ENCODE data around the gene SCN9A. TPM values are rescaled to one million over a fixed set of nuclear protein-coding genes. Genes with fewer than 3 reads are reported as not detected.

The SCN9A gene
- total RNA-seq, 1 experiment from 2014 or later = not detected

- no peak overlapping the region for H3K4me2 ChIP-seq (ENCODE audit: low read depth, low read length, poor library complexity, severe bottlenecking)
- no peak overlapping the region for H3K4me3 ChIP-seq (ENCODE audit: low read length)
- H3K9me3 ChIP-seq (ENCODE audit: low read length) = no peaks in the 10 kb centered on the region
- no peaks in the 10 kb centered on the region for H3K79me2 ChIP-seq (ENCODE audit: low read length)
- H3K4me1 ChIP-seq (ENCODE audit: low read length) = no peaks in the 10 kb centered on the region
- no peaks in the 10 kb centered on the region for H3K27me3 ChIP-seq (ENCODE audit: low read length)
- H3K9me2 ChIP-seq (replicated peaks; ENCODE audit: insufficient read depth, low read length) = no peaks in the 10 kb centered on the region
- H3K36me3 ChIP-seq (ENCODE audit: insufficient read depth, low read length) = no peaks in the 10 kb centered on the region
- no peaks in the 10 kb centered on the region for H4K20me1 ChIP-seq (ENCODE audit: insufficient read depth, low read depth, low read length)
- no peak overlapping the region for H3K9ac ChIP-seq (ENCODE audit: low read length)
- no peak for DNase-seq
- no peak overlapping the region for H3K27ac ChIP-seq (ENCODE audit: low read length)
- no peak overlapping the region for H2AFZ ChIP-seq (ENCODE audit: low read length)
These were observed 40.5 kb downstream of the SCN9A start for GRCh38 chr2:166335284-166335683.

- Histone ChIP-seq H3K9ac (ENCODE audit: low read length) (no peak overlapping the region), H3K27me3 (ENCODE audit: low read length) (no peaks in the 10 kb centered on the region), H3K4me1 (ENCODE audit: low read length) (no peaks in the 10 kb centered on the region), H4K20me1 (ENCODE audit: insufficient read depth, low read depth, low read length) (no peaks in the 10 kb centered on the region), H3K9me3 (ENCODE audit: low read length) (no peaks in the 10 kb centered on the region), H3K9me2 (replicated peaks; ENCODE audit: insufficient read depth, low read length) (no peaks in the 10 kb centered on the region), H3K36me3 (ENCODE audit: insufficient read depth, low read length) (no peaks in the 10 kb centered on the region), H3K27ac (ENCODE audit: low read length) (no peak overlapping the region), H2AFZ (ENCODE audit: low read length) (no peak overlapping the region), H3K79me2 (ENCODE audit: low read length) (no peaks in the 10 kb centered on the region), H3K4me2 (ENCODE audit: low read depth, low read length, poor library complexity, severe bottlenecking) (no peak overlapping the region), H3K4me3 (ENCODE audit: low read length) (no peak overlapping the region)
- no peak for DNase-seq
These were observed 40.9 kb downstream of the SCN9A start for GRCh38 chr2:166334805-166335204.

- H3K36me3 ChIP-seq (ENCODE audit: insufficient read depth, low read length) = no peaks in the 10 kb centered on the region
- no peak for DNase-seq
- H3K9me3 ChIP-seq (ENCODE audit: low read length) = no peaks in the 10 kb centered on the region
- no peak overlapping the region for H3K27ac ChIP-seq (ENCODE audit: low read length)
- H3K79me2 ChIP-seq (ENCODE audit: low read length) = no peaks in the 10 kb centered on the region
- no peak overlapping the region for H3K4me3 ChIP-seq (ENCODE audit: low read length)
- H2AFZ ChIP-seq (ENCODE audit: low read length) = no peak overlapping the region
- no peak overlapping the region for H3K4me2 ChIP-seq (ENCODE audit: low read depth, low read length, poor library complexity, severe bottlenecking)
- H4K20me1 ChIP-seq (ENCODE audit: insufficient read depth, low read depth, low read length) = no peaks in the 10 kb centered on the region
- no peaks in the 10 kb centered on the region for H3K27me3 ChIP-seq (ENCODE audit: low read length)
- no peaks in the 10 kb centered on the region for H3K9me2 ChIP-seq (replicated peaks; ENCODE audit: insufficient read depth, low read length)
- no peaks in the 10 kb centered on the region for H3K4me1 ChIP-seq (ENCODE audit: low read length)
- H3K9ac ChIP-seq (ENCODE audit: low read length) = no peak overlapping the region
These were observed 41.9 kb downstream of the SCN9A start for GRCh38 chr2:166333801-166334200.

GRCh38 chr2:166332106-166332505, 43.6 kb downstream of the SCN9A start:
- no peaks in the 10 kb centered on the region for H3K4me1 ChIP-seq (ENCODE audit: low read length)
- H3K79me2 ChIP-seq (ENCODE audit: low read length) = no peaks in the 10 kb centered on the region
- H3K27ac ChIP-seq (ENCODE audit: low read length) = no peak overlapping the region
- H4K20me1 ChIP-seq (ENCODE audit: insufficient read depth, low read depth, low read length) = no peaks in the 10 kb centered on the region
- no peaks in the 10 kb centered on the region for H3K27me3 ChIP-seq (ENCODE audit: low read length)
- no peaks in the 10 kb centered on the region for H3K9me3 ChIP-seq (ENCODE audit: low read length)
- no peak overlapping the region for H3K4me2 ChIP-seq (ENCODE audit: low read depth, low read length, poor library complexity, severe bottlenecking)
- no peaks in the 10 kb centered on the region for H3K36me3 ChIP-seq (ENCODE audit: insufficient read depth, low read length)
- H2AFZ ChIP-seq (ENCODE audit: low read length) = no peak overlapping the region
- H3K9me2 ChIP-seq (replicated peaks; ENCODE audit: insufficient read depth, low read length) = no peaks in the 10 kb centered on the region
- no peak overlapping the region for H3K4me3 ChIP-seq (ENCODE audit: low read length)
- no peak for DNase-seq
- H3K9ac ChIP-seq (ENCODE audit: low read length) = no peak overlapping the region

- H3K9me3 ChIP-seq (ENCODE audit: low read length) = no peaks in the 10 kb centered on the region
- no peaks in the 10 kb centered on the region for H4K20me1 ChIP-seq (ENCODE audit: insufficient read depth, low read depth, low read length)
- H3K27ac ChIP-seq (ENCODE audit: low read length) = no peak overlapping the region
- no peaks in the 10 kb centered on the region for H3K79me2 ChIP-seq (ENCODE audit: low read length)
- no peaks in the 10 kb centered on the region for H3K27me3 ChIP-seq (ENCODE audit: low read length)
- no peak overlapping the region for H2AFZ ChIP-seq (ENCODE audit: low read length)
- peak; percentile 4 for DNase-seq
- no peaks in the 10 kb centered on the region for H3K36me3 ChIP-seq (ENCODE audit: insufficient read depth, low read length)
- H3K4me1 ChIP-seq (ENCODE audit: low read length) = no peaks in the 10 kb centered on the region
- H3K4me2 ChIP-seq (ENCODE audit: low read depth, low read length, poor library complexity, severe bottlenecking) = no peak overlapping the region
- H3K9ac ChIP-seq (ENCODE audit: low read length) = no peak overlapping the region
- H3K9me2 ChIP-seq (replicated peaks; ENCODE audit: insufficient read depth, low read length) = no peaks in the 10 kb centered on the region
- no peak overlapping the region for H3K4me3 ChIP-seq (ENCODE audit: low read length)
These were observed 44.3 kb downstream of the SCN9A start for GRCh38 chr2:166331468-166331867.

GRCh38 chr2:166329465-166329864, 46.3 kb downstream of the SCN9A start:
- H3K27ac ChIP-seq (ENCODE audit: low read length) = no peak overlapping the region
- H2AFZ ChIP-seq (ENCODE audit: low read length) = no peak overlapping the region
- H3K9ac ChIP-seq (ENCODE audit: low read length) = no peak overlapping the region
- H3K36me3 ChIP-seq (ENCODE audit: insufficient read depth, low read length) = no peaks in the 10 kb centered on the region
- H3K4me2 ChIP-seq (ENCODE audit: low read depth, low read length, poor library complexity, severe bottlenecking) = no peak overlapping the region
- H4K20me1 ChIP-seq (ENCODE audit: insufficient read depth, low read depth, low read length) = no peaks in the 10 kb centered on the region
- no peaks in the 10 kb centered on the region for H3K27me3 ChIP-seq (ENCODE audit: low read length)
- no peaks in the 10 kb centered on the region for H3K4me1 ChIP-seq (ENCODE audit: low read length)
- no peak overlapping the region for H3K4me3 ChIP-seq (ENCODE audit: low read length)
- no peak for DNase-seq
- no peaks in the 10 kb centered on the region for H3K9me2 ChIP-seq (replicated peaks; ENCODE audit: insufficient read depth, low read length)
- H3K79me2 ChIP-seq (ENCODE audit: low read length) = no peaks in the 10 kb centered on the region
- no peaks in the 10 kb centered on the region for H3K9me3 ChIP-seq (ENCODE audit: low read length)

- Histone ChIP-seq H4K20me1 (ENCODE audit: insufficient read depth, low read depth, low read length) (no peaks in the 10 kb centered on the region), H3K27ac (ENCODE audit: low read length) (no peak overlapping the region), H2AFZ (ENCODE audit: low read length) (no peak overlapping the region), H3K79me2 (ENCODE audit: low read length) (no peaks in the 10 kb centered on the region), H3K4me1 (ENCODE audit: low read length) (no peaks in the 10 kb centered on the region), H3K36me3 (ENCODE audit: insufficient read depth, low read length) (no peaks in the 10 kb centered on the region), H3K27me3 (ENCODE audit: low read length) (no peaks in the 10 kb centered on the region), H3K4me2 (ENCODE audit: low read depth, low read length, poor library complexity, severe bottlenecking) (no peak overlapping the region), H3K9ac (ENCODE audit: low read length) (no peak overlapping the region), H3K9me3 (ENCODE audit: low read length) (no peaks in the 10 kb centered on the region), H3K4me3 (ENCODE audit: low read length) (no peak overlapping the region), H3K9me2 (replicated peaks; ENCODE audit: insufficient read depth, low read length) (no peaks in the 10 kb centered on the region)
- DNase-seq = no peak
These were observed 47.6 kb downstream of the SCN9A start for GRCh38 chr2:166328147-166328546.

- no peak for DNase-seq
- Histone ChIP-seq H3K9ac (ENCODE audit: low read length) (no peak overlapping the region), H3K4me3 (ENCODE audit: low read length) (no peak overlapping the region), H3K4me1 (ENCODE audit: low read length) (no peaks in the 10 kb centered on the region), H4K20me1 (ENCODE audit: insufficient read depth, low read depth, low read length) (no peaks in the 10 kb centered on the region), H2AFZ (ENCODE audit: low read length) (no peak overlapping the region), H3K9me3 (ENCODE audit: low read length) (no peaks in the 10 kb centered on the region), H3K9me2 (replicated peaks; ENCODE audit: insufficient read depth, low read length) (no peaks in the 10 kb centered on the region), H3K4me2 (ENCODE audit: low read depth, low read length, poor library complexity, severe bottlenecking) (no peak overlapping the region), H3K36me3 (ENCODE audit: insufficient read depth, low read length) (no peaks in the 10 kb centered on the region), H3K27me3 (ENCODE audit: low read length) (no peaks in the 10 kb centered on the region), H3K27ac (ENCODE audit: low read length) (no peak overlapping the region), H3K79me2 (ENCODE audit: low read length) (no peaks in the 10 kb centered on the region)
These were observed 54.7 kb downstream of the SCN9A start for GRCh38 chr2:166321076-166321475.

Measured in Karpas-422 (cell line).